SU-DHL-6 (cell line): ENCODE measurements around the gene OR8D2.

ENCODE experiments used
- EZH2phosphoT487 ChIP-seq: fragments of 200-600 bp; sonication (generic), shearing (Covaris generic); conservative IDR thresholded peaks from 2 replicates; pipeline ENCODE4 v1.6.1; 2018; ENCODE audit warnings: mild to moderate bottlenecking, antibody characterized with exemption, low read length, moderate library complexity, mixed read lengths
- TF ChIP-seq, protein P1 (sequence below): fragments of 200-600 bp; sonication (generic); IDR thresholded peaks from one replicate; pipeline ENCODE4 v1.5.1; 2017; ENCODE audit warnings: antibody characterized with exemption, mild to moderate bottlenecking, low read length, moderate library complexity; ENCODE audit not compliant: insufficient read depth, poor library complexity, severe bottlenecking

GRCh38 chr11:124276081-124276480 lies 43.9 kb downstream of the OR8D2 start:
- TF ChIP-seq, protein P1, sequence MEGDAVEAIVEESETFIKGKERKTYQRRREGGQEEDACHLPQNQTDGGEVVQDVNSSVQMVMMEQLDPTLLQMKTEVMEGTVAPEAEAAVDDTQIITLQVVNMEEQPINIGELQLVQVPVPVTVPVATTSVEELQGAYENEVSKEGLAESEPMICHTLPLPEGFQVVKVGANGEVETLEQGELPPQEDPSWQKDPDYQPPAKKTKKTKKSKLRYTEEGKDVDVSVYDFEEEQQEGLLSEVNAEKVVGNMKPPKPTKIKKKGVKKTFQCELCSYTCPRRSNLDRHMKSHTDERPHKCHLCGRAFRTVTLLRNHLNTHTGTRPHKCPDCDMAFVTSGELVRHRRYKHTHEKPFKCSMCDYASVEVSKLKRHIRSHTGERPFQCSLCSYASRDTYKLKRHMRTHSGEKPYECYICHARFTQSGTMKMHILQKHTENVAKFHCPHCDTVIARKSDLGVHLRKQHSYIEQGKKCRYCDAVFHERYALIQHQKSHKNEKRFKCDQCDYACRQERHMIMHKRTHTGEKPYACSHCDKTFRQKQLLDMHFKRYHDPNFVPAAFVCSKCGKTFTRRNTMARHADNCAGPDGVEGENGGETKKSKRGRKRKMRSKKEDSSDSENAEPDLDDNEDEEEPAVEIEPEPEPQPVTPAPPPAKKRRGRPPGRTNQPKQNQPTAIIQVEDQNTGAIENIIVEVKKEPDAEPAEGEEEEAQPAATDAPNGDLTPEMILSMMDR: no peak
- TF ChIP-seq EZH2phosphoT487: no peak
